Dendritic cell treated with granulocyte-macrophage colony-stimulating factor and Interleukin-4, amounts not matched to agents 40 ng/mL and 50 ng/mL, for 4 days (primary cell): ENCODE data around the gene CTNNA3.

ENCODE experiments used
- H3K27ac Mint-ChIP-seq: one replicate; pipeline ENCODE4 v1.8.0; 2022; ENCODE audit warnings: mild to moderate bottlenecking, mixed read lengths
- H3K27me3 Mint-ChIP-seq: one replicate; pipeline ENCODE4 v1.8.0; 2022; ENCODE audit warnings: mild to moderate bottlenecking, mixed read lengths
- H3K36me3 Mint-ChIP-seq: one replicate; pipeline ENCODE4 v1.8.0; 2022; ENCODE audit warnings: low read depth, mixed read lengths
- H3K4me1 Mint-ChIP-seq: one replicate; pipeline ENCODE4 v1.8.0; 2022; ENCODE audit warnings: low read depth, mixed read lengths
- H3K4me3 Mint-ChIP-seq: one replicate; pipeline ENCODE4 v1.8.0; 2022; ENCODE audit warnings: mild to moderate bottlenecking, moderate library complexity, mixed read lengths
- H3K9me3 Mint-ChIP-seq: one replicate; pipeline ENCODE4 v1.8.0; 2022; ENCODE audit warnings: mixed read lengths
- intact Hi-C: fragments of 100-400 bp; cut with micrococcal nuclease; formaldehyde crosslinking; loops from one replicate; pipeline ENCODE4 v1.15.0; 2022

Gene CTNNA3

DNA sequence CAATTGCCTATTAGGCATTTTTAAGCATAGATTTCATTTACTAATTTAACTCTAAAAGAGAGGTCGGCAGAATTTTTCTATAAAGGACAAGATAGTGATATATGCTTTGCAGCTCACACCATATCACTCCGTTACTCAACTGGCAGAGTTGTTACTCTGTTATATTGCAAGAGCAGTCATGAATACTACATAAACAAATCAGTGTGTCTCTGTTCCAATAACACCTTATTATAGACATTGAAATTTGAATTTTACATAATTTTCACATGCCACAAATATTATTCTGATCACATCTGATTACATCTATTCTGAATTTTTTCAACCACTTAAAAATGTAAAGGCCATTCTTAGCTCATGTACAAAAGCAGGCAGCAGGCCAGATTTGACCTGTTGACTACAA is 1624.1 kb downstream of the CTNNA3 start:
- Mint-ChIP-seq H3K36me3 (no peaks in the 10 kb centered on the region), H3K4me3 (no peak overlapping the region)
- intact Hi-C loops = no loop called here

DNA sequence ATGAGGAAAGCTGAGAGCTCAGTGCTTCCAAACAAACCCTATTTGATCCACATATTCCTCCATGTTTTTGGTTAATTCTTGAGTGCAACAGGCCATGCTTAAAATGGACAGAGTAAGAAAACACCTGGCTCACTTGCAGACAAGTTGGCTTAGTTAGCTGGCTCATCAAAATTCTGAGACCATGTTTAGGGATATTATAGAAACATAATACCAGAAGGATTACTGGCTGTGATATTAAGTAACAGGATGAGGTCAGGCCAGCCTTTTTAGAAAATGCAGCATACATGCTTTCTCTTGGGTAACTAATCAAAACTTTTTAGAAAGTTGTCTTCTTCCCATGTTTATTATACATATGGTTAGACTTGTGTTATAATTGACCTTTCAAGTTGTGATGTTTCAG is 1637.4 kb downstream of the CTNNA3 start:
- peaks cover 9% of the 10 kb centered on the region for H3K9me3 Mint-ChIP-seq
- no peak overlapping the region for H3K27ac Mint-ChIP-seq
- no peaks in the 10 kb centered on the region for H3K4me1 Mint-ChIP-seq
- no peaks in the 10 kb centered on the region for H3K27me3 Mint-ChIP-seq
- no peak overlapping the region for H3K4me3 Mint-ChIP-seq
- intact Hi-C loops = no loop called here
- no peaks in the 10 kb centered on the region for H3K36me3 Mint-ChIP-seq

More for the DNA sequence above, 1624.1 kb downstream of the CTNNA3 start:
- Mint-ChIP-seq H3K4me1 (no peaks in the 10 kb centered on the region), H3K9me3 (peaks cover 9% of the 10 kb centered on the region), H3K27ac (no peak overlapping the region), H3K27me3 (no peaks in the 10 kb centered on the region)

GRCh38 chr10:66049335-66049734 is 1646.7 kb downstream of the CTNNA3 start:
- Mint-ChIP-seq H3K27me3 (no peaks in the 10 kb centered on the region), H3K27ac (no peak overlapping the region)

GRCh38 chr10:66045859-66046258 is 1650.1 kb downstream of the CTNNA3 start:
- peaks cover 53% of the 10 kb centered on the region for H3K9me3 Mint-ChIP-seq
- no peaks in the 10 kb centered on the region for H3K36me3 Mint-ChIP-seq
- intact Hi-C loops = no loop called here
- no peaks in the 10 kb centered on the region for H3K27me3 Mint-ChIP-seq
- H3K4me1 Mint-ChIP-seq = no peaks in the 10 kb centered on the region
- no peak overlapping the region for H3K4me3 Mint-ChIP-seq
- no peak overlapping the region for H3K27ac Mint-ChIP-seq

More at GRCh38 chr10:66049335-66049734, 1646.7 kb downstream of the CTNNA3 start:
- H3K4me1 Mint-ChIP-seq = no peaks in the 10 kb centered on the region
- intact Hi-C loops = no loop called here
- no peaks in the 10 kb centered on the region for H3K36me3 Mint-ChIP-seq
- H3K4me3 Mint-ChIP-seq = no peak overlapping the region
- H3K9me3 Mint-ChIP-seq = peaks cover 30% of the 10 kb centered on the region

DNA sequence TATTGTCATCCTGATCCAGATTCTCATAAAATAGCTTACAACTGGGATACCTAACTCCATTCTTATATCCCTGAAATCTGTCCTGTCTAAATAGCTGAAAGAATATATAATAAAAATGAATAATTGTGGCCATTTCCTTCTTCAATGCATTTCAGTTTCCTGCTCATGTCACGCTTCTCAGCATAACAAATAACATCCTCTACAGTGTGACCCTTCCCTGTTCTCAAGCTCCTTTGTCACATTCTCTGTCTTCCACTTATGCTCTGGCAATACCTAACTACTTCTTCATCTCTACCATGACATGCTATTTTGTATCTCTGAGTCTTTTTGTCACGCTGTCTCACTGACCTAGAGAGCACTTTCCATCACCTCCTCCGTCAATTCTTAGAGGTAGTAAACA is 1654.2 kb downstream of the CTNNA3 start:
- no peak overlapping the region for H3K27ac Mint-ChIP-seq
- intact Hi-C loops = no loop called here
- H3K9me3 Mint-ChIP-seq = peaks cover 42% of the 10 kb centered on the region
- no peaks in the 10 kb centered on the region for H3K27me3 Mint-ChIP-seq
- H3K4me3 Mint-ChIP-seq = no peak overlapping the region
- no peaks in the 10 kb centered on the region for H3K4me1 Mint-ChIP-seq
- H3K36me3 Mint-ChIP-seq = no peaks in the 10 kb centered on the region

DNA sequence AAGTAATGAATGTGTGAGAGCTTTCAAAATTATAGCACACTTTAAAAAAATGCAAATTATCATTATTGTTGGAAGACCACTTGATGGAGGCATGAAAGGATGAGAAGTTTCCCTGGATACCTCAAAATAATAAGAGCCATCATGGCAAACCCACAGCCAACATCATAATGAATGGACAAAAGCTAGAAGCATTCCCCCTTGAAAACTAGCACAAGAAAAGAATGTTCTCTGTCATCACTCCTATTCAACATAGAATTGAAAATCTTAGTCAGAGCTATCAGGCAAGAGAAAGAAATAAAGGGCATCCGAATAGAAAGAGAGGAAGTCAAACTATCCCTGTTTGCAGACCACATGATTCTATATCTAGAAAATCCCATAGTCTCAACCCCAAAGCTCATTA is 1657.4 kb downstream of the CTNNA3 start:
- intact Hi-C loops = no loop called here
- no peaks in the 10 kb centered on the region for H3K4me1 Mint-ChIP-seq
- no peak overlapping the region for H3K4me3 Mint-ChIP-seq
- H3K27ac Mint-ChIP-seq = no peak overlapping the region
- H3K27me3 Mint-ChIP-seq = no peaks in the 10 kb centered on the region
- peaks cover 16% of the 10 kb centered on the region for H3K9me3 Mint-ChIP-seq
- H3K36me3 Mint-ChIP-seq = no peaks in the 10 kb centered on the region

- H3K27ac Mint-ChIP-seq = no peak overlapping the region
- H3K36me3 Mint-ChIP-seq = no peaks in the 10 kb centered on the region
- intact Hi-C loops = no loop called here
- H3K4me3 Mint-ChIP-seq = no peak overlapping the region
- H3K9me3 Mint-ChIP-seq = peaks cover 9% of the 10 kb centered on the region
- H3K27me3 Mint-ChIP-seq = no peaks in the 10 kb centered on the region
- no peaks in the 10 kb centered on the region for H3K4me1 Mint-ChIP-seq
These were observed 1669.7 kb downstream of the CTNNA3 start for GRCh38 chr10:66026321-66026720.

- H3K36me3 Mint-ChIP-seq = no peaks in the 10 kb centered on the region
- intact Hi-C loops = no loop called here
- H3K4me3 Mint-ChIP-seq = no peak overlapping the region
- no peaks in the 10 kb centered on the region for H3K27me3 Mint-ChIP-seq
- H3K4me1 Mint-ChIP-seq = no peaks in the 10 kb centered on the region
- no peak overlapping the region for H3K27ac Mint-ChIP-seq
- H3K9me3 Mint-ChIP-seq = peaks cover 9% of the 10 kb centered on the region
These were observed 1670.8 kb downstream of the CTNNA3 start for GRCh38 chr10:66025186-66025585.

DNA sequence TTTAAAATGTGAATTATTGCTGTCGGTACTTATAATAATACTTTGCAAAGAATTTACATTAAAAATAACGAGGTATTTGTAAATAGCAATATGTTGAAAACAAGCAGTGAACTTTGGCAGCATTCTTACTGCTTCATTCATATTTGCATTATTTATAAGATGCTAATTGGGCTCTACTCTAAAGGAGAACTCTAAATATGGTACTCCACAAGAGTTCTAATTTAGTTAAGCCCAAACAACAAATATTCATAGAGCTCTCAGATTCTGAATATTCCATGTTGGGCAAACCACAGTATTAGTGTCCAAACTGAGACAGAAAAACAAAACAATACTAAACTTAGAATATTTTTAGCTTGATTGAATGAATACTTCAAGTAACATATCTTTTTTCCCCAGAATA is 1674.6 kb downstream of the CTNNA3 start:
- no peaks in the 10 kb centered on the region for H3K36me3 Mint-ChIP-seq
- intact Hi-C loops = no loop called here
- H3K27ac Mint-ChIP-seq = no peak overlapping the region
- no peaks in the 10 kb centered on the region for H3K9me3 Mint-ChIP-seq
- H3K4me3 Mint-ChIP-seq = no peak overlapping the region
- H3K4me1 Mint-ChIP-seq = no peaks in the 10 kb centered on the region
- H3K27me3 Mint-ChIP-seq = no peaks in the 10 kb centered on the region

- no peaks in the 10 kb centered on the region for H3K9me3 Mint-ChIP-seq
- H3K4me1 Mint-ChIP-seq = no peaks in the 10 kb centered on the region
- no peak overlapping the region for H3K4me3 Mint-ChIP-seq
- intact Hi-C loops = no loop called here
- H3K36me3 Mint-ChIP-seq = no peaks in the 10 kb centered on the region
- no peak overlapping the region for H3K27ac Mint-ChIP-seq
- H3K27me3 Mint-ChIP-seq = no peaks in the 10 kb centered on the region
These were observed 1687.8 kb downstream of the CTNNA3 start for GRCh38 chr10:66008221-66008620.

DNA sequence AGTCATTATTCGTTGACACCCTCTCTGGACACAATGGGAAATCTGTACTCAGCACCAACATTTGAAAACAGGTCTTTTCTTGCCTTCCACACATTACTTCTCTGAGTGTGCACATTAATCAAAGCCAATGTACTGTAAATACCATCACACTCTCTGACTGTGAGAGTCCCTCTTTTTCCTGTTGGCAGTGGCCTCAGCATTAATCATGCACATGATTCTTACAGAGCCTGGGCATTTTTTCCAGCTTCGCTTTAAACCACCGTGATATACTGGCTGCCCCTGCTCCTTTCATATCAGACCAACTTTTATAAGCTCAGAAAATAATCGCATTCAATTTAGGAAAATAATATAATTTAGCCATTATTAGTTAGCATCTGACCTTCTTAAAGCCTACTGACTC is 1689.6 kb downstream of the CTNNA3 start:
- intact Hi-C loops = no loop called here
- Mint-ChIP-seq H3K9me3 (no peaks in the 10 kb centered on the region), H3K36me3 (no peaks in the 10 kb centered on the region), H3K27me3 (no peaks in the 10 kb centered on the region), H3K27ac (no peak overlapping the region), H3K4me3 (no peak overlapping the region), H3K4me1 (no peaks in the 10 kb centered on the region)

DNA sequence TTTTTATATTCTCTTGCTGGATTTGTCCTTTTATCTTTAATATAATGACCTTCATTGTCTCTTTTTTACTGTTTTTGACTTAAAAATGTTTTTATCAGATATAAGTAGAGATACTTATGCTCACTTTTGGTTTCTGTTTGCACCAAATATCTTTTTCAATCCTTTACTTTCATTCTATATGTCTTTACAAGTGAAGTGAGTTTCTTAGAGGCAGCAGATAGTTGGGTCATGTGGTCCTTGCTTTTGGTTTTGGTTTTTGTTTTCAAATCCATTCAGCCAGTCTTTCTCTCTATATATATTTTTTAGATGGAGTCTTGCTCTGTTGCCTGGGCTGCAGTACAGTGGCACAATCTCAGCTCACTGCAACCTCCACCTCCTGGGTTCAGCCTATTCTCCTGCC is 1702.5 kb downstream of the CTNNA3 start:
- Mint-ChIP-seq H3K4me3 (no peak overlapping the region), H3K27me3 (no peaks in the 10 kb centered on the region), H3K9me3 (peaks cover 38% of the 10 kb centered on the region), H3K36me3 (no peaks in the 10 kb centered on the region), H3K27ac (no peak overlapping the region), H3K4me1 (no peaks in the 10 kb centered on the region)
- intact Hi-C loops = no loop called here

DNA sequence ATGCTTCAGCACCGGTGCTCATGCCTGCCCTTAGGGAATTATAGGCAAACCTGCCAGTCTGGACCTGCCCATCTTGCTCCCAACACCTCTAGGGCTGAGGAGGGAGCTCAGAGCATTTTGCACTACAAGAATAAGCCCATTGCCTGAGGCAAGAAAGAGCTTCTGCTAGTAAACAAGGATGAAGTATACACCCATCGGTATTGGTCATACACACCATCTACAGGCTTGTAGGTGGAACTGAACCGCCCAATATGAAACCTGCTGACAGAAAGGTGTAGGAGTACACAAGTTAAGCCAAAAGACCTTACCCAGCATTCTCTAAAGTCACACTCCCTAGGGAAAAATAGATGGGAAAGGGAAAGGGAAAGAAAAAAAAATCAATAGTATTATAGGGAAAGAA is 1727.1 kb downstream of the CTNNA3 start:
- no peaks in the 10 kb centered on the region for H3K4me1 Mint-ChIP-seq

GRCh38 chr10:65968437-65968836 is 1727.6 kb downstream of the CTNNA3 start:
- H3K4me3 Mint-ChIP-seq = no peak overlapping the region
- no peaks in the 10 kb centered on the region for H3K36me3 Mint-ChIP-seq
- H3K27me3 Mint-ChIP-seq = no peaks in the 10 kb centered on the region
- intact Hi-C loops = no loop called here
- no peaks in the 10 kb centered on the region for H3K4me1 Mint-ChIP-seq
- peaks cover 10% of the 10 kb centered on the region for H3K9me3 Mint-ChIP-seq
- no peak overlapping the region for H3K27ac Mint-ChIP-seq

More for the DNA sequence above, 1727.1 kb downstream of the CTNNA3 start:
- Mint-ChIP-seq H3K27ac (no peak overlapping the region), H3K36me3 (no peaks in the 10 kb centered on the region), H3K4me3 (no peak overlapping the region), H3K9me3 (peaks cover 14% of the 10 kb centered on the region), H3K27me3 (no peaks in the 10 kb centered on the region)
- intact Hi-C loops = no loop called here

DNA sequence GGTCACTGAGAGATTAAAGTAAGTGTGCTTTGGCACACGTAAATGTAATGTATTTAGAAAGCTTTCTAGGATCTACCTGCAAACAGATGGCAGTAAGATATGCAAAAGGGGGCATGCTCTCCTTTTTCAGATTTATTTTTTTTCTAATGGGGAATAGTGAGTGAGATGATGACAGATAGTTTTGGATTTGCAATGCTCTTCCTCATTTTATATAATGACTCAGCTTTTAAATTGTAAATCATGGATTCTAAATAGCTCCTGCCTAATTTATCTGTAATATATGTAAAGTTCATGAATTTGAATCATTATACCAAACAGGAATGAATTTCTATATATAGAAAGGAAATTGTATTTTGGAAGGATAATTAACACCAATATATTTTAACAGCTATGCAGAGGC is 1731.8 kb downstream of the CTNNA3 start:
- intact Hi-C loops = no loop called here
- no peaks in the 10 kb centered on the region for H3K4me1 Mint-ChIP-seq

More for the DNA sequence above, 1731.8 kb downstream of the CTNNA3 start:
- H3K36me3 Mint-ChIP-seq = no peaks in the 10 kb centered on the region
- peaks cover 28% of the 10 kb centered on the region for H3K9me3 Mint-ChIP-seq
- H3K27me3 Mint-ChIP-seq = no peaks in the 10 kb centered on the region
- H3K4me3 Mint-ChIP-seq = no peak overlapping the region
- H3K27ac Mint-ChIP-seq = no peak overlapping the region
